Fibroblast of skin of scalp (primary cell): ENCODE data around the gene LAMA5.

ENCODE experiments used
- DNase-seq: peaks from one replicate; pipeline ENCODE4 v3.0.0-alpha.2; 2013

The LAMA5 gene

DNA sequence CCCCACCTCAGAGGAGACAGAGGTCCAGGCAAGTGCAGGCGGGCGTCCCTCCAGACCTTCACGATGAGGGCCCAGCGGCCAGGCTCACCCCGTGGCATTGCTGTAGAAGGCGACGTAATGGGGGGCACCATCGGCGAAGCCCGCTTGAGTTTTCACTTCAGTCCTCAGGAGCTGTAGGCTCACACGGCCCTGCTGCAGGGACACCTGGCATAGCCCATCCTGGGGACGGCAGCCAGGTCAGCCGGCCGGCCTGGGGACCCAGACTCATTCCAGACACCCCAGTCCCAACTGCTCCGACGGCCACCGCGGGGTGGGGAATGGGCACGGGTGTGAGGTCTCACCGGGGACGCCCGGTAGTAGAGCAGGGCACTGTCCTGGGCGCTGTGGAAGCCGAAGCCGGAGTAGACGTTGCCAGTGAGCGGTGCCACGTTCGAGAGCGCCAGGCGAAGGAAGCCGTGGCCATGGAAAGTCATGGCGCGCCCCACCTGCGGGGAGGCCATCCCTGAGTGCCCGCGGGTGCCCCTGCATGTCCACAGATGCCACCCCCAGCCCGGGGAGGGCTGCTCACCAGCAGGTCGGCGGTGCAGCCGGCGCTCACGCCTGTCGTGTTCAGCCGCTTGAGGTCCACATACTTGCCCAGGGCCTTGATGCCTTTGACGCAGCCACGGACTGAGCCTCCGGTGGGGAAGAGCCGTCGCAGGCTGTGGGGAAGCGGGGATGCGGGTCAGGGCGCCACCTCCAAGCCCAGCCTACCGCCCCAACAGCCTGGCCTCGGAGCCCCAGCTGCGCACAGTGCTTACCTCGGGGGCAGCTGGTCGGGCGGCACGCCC, 55.1 kb downstream of the LAMA5 start:
- DNase-seq = no peak

- DNase-seq = no peak
Observed at GRCh38 chr20:62311150-62311549, 56.0 kb downstream of the LAMA5 start.

GRCh38 chr20:62310757-62311121, 56.4 kb downstream of the LAMA5 start:
- no peak for DNase-seq

- no peak for DNase-seq
Observed at GRCh38 chr20:62309947-62310756, 57.0 kb downstream of the LAMA5 start.

DNA sequence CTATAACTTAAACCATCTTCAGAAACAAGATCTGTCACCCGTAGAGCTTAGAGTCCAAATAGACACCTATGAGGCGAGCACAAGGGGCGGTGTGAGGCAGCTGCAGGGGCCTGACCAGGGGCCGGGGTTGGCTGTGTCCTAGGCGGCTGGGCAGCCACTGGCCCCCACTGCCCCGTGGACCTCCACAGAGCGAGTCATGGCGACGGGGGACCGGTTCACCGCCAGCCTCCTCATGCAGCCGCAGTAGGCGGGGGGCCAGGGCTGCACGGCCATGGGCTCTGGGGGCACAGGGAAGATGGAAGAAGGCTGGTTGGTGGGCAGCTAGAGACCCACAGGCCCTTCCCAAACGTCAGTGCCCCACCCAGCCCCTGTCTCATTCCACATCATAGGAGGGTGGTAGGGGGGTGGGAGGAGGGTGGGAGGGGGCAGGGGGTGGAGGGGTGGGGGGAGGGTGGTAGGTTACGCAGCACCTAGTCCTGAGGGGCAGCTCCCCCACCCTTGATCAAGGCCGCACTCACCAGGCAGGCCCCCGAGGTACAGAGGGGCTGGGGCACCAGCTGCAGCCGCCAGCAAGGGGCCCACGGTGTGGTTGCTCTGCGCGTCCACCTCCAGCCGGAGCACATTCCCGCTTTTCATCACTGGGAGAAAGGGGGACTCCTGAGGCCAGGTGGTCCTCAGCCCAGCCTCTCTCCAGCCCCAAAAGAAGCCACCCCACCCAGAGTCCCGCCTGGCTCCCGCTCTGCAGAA, 57.7 kb downstream of the LAMA5 start:
- no peak for DNase-seq

- no peak for DNase-seq
Observed at GRCh38 chr20:62308102-62308822, 58.9 kb downstream of the LAMA5 start.

- no peak for DNase-seq
Observed at GRCh38 chr20:62307226-62308101, 59.6 kb downstream of the LAMA5 start.

GRCh38 chr20:62306414-62307187, 60.5 kb downstream of the LAMA5 start:
- no peak for DNase-seq

DNA sequence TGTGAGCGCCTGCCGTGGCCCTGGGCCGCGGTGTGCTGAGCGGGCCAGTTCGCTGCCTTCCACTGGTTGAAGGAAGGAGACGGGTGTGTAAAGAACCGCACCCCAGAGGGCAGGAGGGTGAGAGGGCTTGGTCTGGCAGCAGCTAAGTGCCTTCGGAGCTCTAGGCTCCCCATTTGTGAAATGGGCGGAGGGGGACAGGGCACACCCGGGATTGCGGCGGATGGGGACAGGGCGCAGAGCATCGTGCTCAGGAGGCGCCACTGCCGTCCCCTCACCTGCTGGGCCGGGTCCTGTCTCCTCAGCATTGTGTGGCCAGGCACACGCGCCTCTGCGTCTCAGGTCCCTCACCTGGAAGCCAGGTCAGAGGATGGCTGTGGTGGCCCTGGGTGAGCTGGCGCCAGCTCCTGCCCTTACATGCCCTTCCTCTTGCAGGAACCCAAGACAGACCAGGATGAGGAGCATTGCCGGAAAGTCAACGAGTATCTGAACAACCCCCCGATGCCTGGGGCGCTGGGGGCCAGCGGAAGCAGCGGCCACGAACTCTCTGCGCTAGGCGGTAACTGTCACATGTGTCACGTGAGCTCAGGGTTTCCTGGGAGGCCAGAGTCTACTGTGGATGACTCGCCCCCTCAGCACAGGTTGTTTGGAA, 61.2 kb downstream of the LAMA5 start:
- DNase-seq = no peak

GRCh38 chr20:62305149-62305764, 61.9 kb downstream of the LAMA5 start:
- DNase-seq = no peak

GRCh38 chr20:62304331-62305148, 62.6 kb downstream of the LAMA5 start:
- no peak for DNase-seq

GRCh38 chr20:62303340-62304226, 63.5 kb downstream of the LAMA5 start:
- peak; percentile 5 for DNase-seq

- DNase-seq = no peak
Observed at GRCh38 chr20:62303062-62303339, 64.1 kb downstream of the LAMA5 start.

DNA sequence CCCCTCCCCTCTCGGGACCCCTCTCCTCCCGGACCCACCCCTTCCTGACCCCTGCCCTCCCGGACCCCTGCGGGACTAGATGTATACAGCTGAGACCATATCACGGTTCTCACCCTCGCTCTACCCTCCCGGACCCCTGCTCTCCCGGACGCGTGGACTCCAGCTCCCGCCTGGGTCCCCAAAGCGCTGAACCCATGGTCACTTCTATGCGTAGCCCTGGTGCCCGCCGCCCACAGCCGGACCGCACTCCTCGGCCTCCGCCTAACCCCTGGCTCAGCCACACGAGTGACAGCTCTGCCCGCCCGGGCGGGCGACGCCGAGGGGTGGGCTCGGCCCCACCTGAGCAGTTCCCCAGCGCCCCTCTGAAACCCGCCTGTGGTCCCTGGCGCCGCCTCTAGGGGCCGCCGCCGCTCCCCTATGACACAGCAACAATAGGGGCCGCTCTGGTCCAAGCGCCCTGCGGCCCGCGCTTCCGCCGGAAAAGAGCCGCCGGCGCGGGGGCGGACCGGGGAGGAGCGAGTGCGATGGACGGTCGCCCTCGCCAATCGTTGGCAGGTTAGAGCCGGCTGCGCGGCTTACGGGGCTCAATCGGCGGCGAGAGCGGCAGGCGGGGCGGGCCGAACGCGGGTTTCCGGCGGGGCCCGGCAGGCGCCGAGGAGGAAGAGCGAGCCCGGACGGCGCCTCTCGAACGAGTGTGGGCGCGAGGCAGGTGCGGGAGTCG, 64.6 kb downstream of the LAMA5 start, which contains the start of gene ADRM1:
TSS of gene ADRM1 (plus strand) at position 657 of the 721 bp plus-strand sequence. CDS start 572 bp downstream, outside the sequence.
- peak; percentile 97 for DNase-seq

- peak; percentile 95 for DNase-seq
Observed at GRCh38 chr20:62301773-62302340, 65.3 kb downstream of the LAMA5 start.

- DNase-seq = no peak
Observed at GRCh38 chr20:62301111-62301668, 65.9 kb downstream of the LAMA5 start.
